GM23248 (cell line): Measurements from ENCODE around the gene GPR34. TPM values are rescaled to one million over a fixed set of nuclear protein-coding genes. Genes with fewer than 3 reads are reported as not detected.
"Not testable (repeated sequence)": the region's sequence is repeated elsewhere in the genome, so short reads cannot be mapped to it uniquely, and the experiment has no call there.

Source experiments
- DNase-seq: peaks from one replicate; pipeline ENCODE4 v3.0.0-alpha.2; 2015
- H2AFZ ChIP-seq: fragments of 200-600 bp; sonication (generic); 2 replicates; pipeline ENCODE4 v1.6.1; 2016; ENCODE audit warnings: antibody characterized with exemption
- H3F3A ChIP-seq: fragments of 200-600 bp; sonication (generic); 2 replicates; pipeline ENCODE4 v1.6.1; 2016; ENCODE audit warnings: mild to moderate bottlenecking, antibody characterized with exemption, mixed run types; ENCODE audit not compliant: insufficient read depth
- H3K27ac ChIP-seq: fragments of 200-600 bp; sonication (generic); 2 replicates; pipeline ENCODE4 v1.5.1; 2016; ENCODE audit warnings: mild to moderate bottlenecking
- H3K27me3 ChIP-seq: fragments of 200-600 bp; sonication (generic); replicated peaks from 2 replicates; pipeline ENCODE4 v1.6.1; 2016; ENCODE audit warnings: mild to moderate bottlenecking; ENCODE audit not compliant: insufficient read depth
- H3K36me3 ChIP-seq: fragments of 200-600 bp; sonication (generic); 2 replicates; pipeline ENCODE4 v1.6.1; 2016; ENCODE audit warnings: low read depth, mild to moderate bottlenecking
- H3K4me1 ChIP-seq: fragments of 200-600 bp; sonication (generic); 2 replicates; pipeline ENCODE4 v1.6.1; 2016; ENCODE audit warnings: mild to moderate bottlenecking; ENCODE audit not compliant: insufficient read depth
- H3K4me2 ChIP-seq: fragments of 200-600 bp; sonication (generic); one replicate; pipeline ENCODE4 v1.6.1; 2016; ENCODE audit warnings: mild to moderate bottlenecking; ENCODE audit not compliant: unreplicated experiment
- H3K4me3 ChIP-seq: fragments of 200-600 bp; sonication (generic); 2 replicates; pipeline ENCODE4 v1.5.1; 2016; ENCODE audit warnings: mild to moderate bottlenecking
- H3K79me2 ChIP-seq: fragments of 200-600 bp; sonication (generic); 2 replicates; pipeline ENCODE4 v1.6.1; 2016; ENCODE audit warnings: mild to moderate bottlenecking; ENCODE audit not compliant: insufficient read depth
- H3K9ac ChIP-seq: fragments of 200-600 bp; sonication (generic); 2 replicates; pipeline ENCODE4 v1.6.1; 2016; ENCODE audit warnings: mild to moderate bottlenecking
- H3K9me2 ChIP-seq: fragments of 200-600 bp; sonication (generic); 2 replicates; pipeline ENCODE4 v1.6.1; 2016; ENCODE audit warnings: mixed run types, mild to moderate bottlenecking, moderate library complexity; ENCODE audit not compliant: insufficient read depth
- H3K9me3 ChIP-seq: fragments of 200-600 bp; sonication (generic); one replicate; pipeline ENCODE4 v1.6.1; 2017; ENCODE audit warnings: low read depth
- H4K20me1 ChIP-seq: fragments of 200-600 bp; sonication (generic); 2 replicates; pipeline ENCODE4 v1.6.0; 2016; ENCODE audit not compliant: insufficient read depth
- EZH2 ChIP-seq: fragments of 200-600 bp; sonication (generic); IDR thresholded peaks from 2 replicates; pipeline ENCODE4 v1.6.1; 2018; ENCODE audit warnings: antibody characterized with exemption, mild to moderate bottlenecking; ENCODE audit not compliant: insufficient read depth, poor library complexity, severe bottlenecking
- EZH2phosphoT487 ChIP-seq: fragments of 200-600 bp; sonication (generic); IDR thresholded peaks from 2 replicates; pipeline ENCODE4 v1.6.1; 2018; ENCODE audit warnings: antibody characterized with exemption, moderate library complexity, mild to moderate bottlenecking, low read depth; ENCODE audit not compliant: insufficient read depth
- WGBS, 2 experiments: methylation state at CpG; one replicate each; pipeline ENCODE4 v1.1.6; 2015 to 2017; ENCODE audit warnings: low lambda C conversion rate in 2 of 2, low coverage in 1 of 2; ENCODE audit errors: missing lambda C conversion rate in 2 of 2; 5-methylcytosine and 5-hydroxymethylcytosine counted together
- in situ Hi-C: fragments of 300-500 bp; cut with MboI; formaldehyde crosslinking; loops from 2 replicates; pipeline ENCODE4 v1.15.0; 2020
- polyA plus RNA-seq: library from polyadenylated mRNA; unstranded; fragments of >200 nt; fragmentation: Nextera tagmentation; extraction: Ambion mirVana; gene quantifications from 2 replicates; pipeline ENCODE4 v1.2.1, GENCODE V29; 2016
- total RNA-seq: library from RNA; depleted of rRNA; stranded (reverse); fragments of >200 nt; shearing (Covaris generic); gene quantifications from 2 replicates; pipeline ENCODE4 v1.2.3, GENCODE V29; 2014; rRNA removed

The GPR34 gene
- total RNA-seq (not detected in 2 replicates), polyA plus RNA-seq (0.09 TPM in 1 of 2 replicates, not detected in the other)

- no peaks in the 10 kb centered on the region for H3K36me3 ChIP-seq
- H3K4me3 ChIP-seq = no peak within 1 kb of the TSS
- H2AFZ ChIP-seq = no peak within 1 kb of the TSS
- H3K4me1 ChIP-seq = no peaks in the 10 kb centered on the region
- WGBS, 2 experiments = 94 to 98% methylated on average over 8 of the region's 8 CpGs
- H3K9me2 ChIP-seq = no peaks in the 10 kb centered on the region
- H3K9me3 ChIP-seq = no peaks in the 10 kb centered on the region
- no peak within 1 kb of the TSS for H3K9ac ChIP-seq
- TF ChIP-seq EZH2phosphoT487 = no peak
- no peak for TF ChIP-seq EZH2
- H4K20me1 ChIP-seq = no peaks in the 10 kb centered on the region
- in situ Hi-C loops = no loop called here
- H3F3A ChIP-seq = no peaks in the 10 kb centered on the region
- no peak within 1 kb of the TSS for H3K4me2 ChIP-seq
- no peak within 1 kb of the TSS for H3K27ac ChIP-seq
- DNase-seq = no peak
- H3K79me2 ChIP-seq = no peaks in the 10 kb centered on the region
- H3K27me3 ChIP-seq = no peaks in the 10 kb centered on the region
These were observed at the start of gene GPR34 for GRCh38 chrX:41688835-41689234. GPR34 (plus strand) TSS chrX:41688973; CDS start chrX:41695634, 6,661 bp downstream.

DNA sequence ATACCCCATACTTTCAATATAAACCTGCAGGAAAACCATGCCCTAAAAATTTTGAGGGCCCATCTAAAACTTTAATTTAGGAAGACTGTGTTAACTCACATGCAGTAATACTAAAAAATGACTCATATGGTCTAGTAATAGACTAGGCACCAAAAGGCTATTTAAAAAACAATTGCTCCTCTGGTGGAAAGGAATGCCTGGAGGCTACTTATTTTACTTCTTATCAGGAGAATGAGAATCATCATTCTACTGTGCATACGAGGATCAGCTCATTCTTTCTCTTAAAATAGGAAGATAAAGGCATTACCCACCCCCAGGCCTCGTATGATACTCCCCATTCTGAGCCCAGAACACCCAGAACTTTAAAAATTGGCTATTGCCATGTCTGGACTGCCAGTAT is 42.6 kb upstream of the GPR34 start:
- in situ Hi-C loops, H3K27ac ChIP-seq, H3K4me1 ChIP-seq, H3K9me2 ChIP-seq, H3K36me3 ChIP-seq, H3K79me2 ChIP-seq, H3K4me2 ChIP-seq, H2AFZ ChIP-seq, H4K20me1 ChIP-seq, H3K9me3 ChIP-seq, H3F3A ChIP-seq, H3K27me3 ChIP-seq, H3K4me3 ChIP-seq, H3K9ac ChIP-seq: not testable (repeated sequence)
- peak; percentile 4 for DNase-seq
- 44 to 74% methylated on average over 1 to 2 of the region's 2 CpGs for WGBS, 2 experiments

GRCh38 chrX:41653125-41653524 is 35.6 kb upstream of the GPR34 start:
- H3K27me3 ChIP-seq = no peaks in the 10 kb centered on the region
- no peaks in the 10 kb centered on the region for H3K9me3 ChIP-seq
- H3K9me2 ChIP-seq = no peaks in the 10 kb centered on the region
- H3F3A ChIP-seq = no peaks in the 10 kb centered on the region
- H3K4me1 ChIP-seq = no peaks in the 10 kb centered on the region
- TF ChIP-seq EZH2phosphoT487 (no peak), EZH2 (no peak)
- H3K27ac ChIP-seq = no peak overlapping the region
- no peaks in the 10 kb centered on the region for H4K20me1 ChIP-seq
- H2AFZ ChIP-seq = no peak overlapping the region
- no peak for DNase-seq
- no peaks in the 10 kb centered on the region for H3K79me2 ChIP-seq
- 93 to 97% methylated on average over 2 to 4 of the region's 4 CpGs for WGBS, 2 experiments
- no peaks in the 10 kb centered on the region for H3K36me3 ChIP-seq
- no peak overlapping the region for H3K9ac ChIP-seq
- no peak overlapping the region for H3K4me3 ChIP-seq
- no peak overlapping the region for H3K4me2 ChIP-seq
- in situ Hi-C loops = no loop called here

DNA sequence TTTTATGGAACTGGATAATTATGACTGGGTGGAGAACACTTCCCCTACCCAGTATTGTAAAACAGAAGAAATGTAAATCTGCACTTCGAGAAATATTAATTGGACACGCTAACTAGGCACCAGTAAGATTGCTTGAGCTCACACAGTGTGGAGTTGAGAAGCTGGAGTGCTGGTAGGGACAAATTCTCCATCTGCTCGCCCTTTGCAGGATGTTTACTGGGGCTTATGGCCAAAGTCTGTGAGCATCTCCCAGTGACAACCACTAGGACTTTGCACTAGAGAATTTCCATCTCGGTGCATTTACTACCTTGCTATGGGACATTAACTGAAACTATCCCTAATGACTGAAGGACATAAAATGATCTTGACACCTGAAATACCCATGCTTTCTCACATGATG is 33.7 kb upstream of the GPR34 start:
- no peak for DNase-seq
- Histone ChIP-seq H2AFZ (no peak overlapping the region), H3K27me3 (no peaks in the 10 kb centered on the region), H3F3A (no peaks in the 10 kb centered on the region), H3K27ac (no peak overlapping the region), H3K79me2 (no peaks in the 10 kb centered on the region), H3K9me3 (no peaks in the 10 kb centered on the region), H3K36me3 (no peaks in the 10 kb centered on the region), H3K4me1 (no peaks in the 10 kb centered on the region), H3K4me3 (no peak overlapping the region), H3K9me2 (no peaks in the 10 kb centered on the region), H3K4me2 (no peak overlapping the region), H3K9ac (no peak overlapping the region), H4K20me1 (no peaks in the 10 kb centered on the region)
- WGBS, 2 experiments = 92 to 96% methylated on average over 4 of the region's 4 CpGs
- in situ Hi-C loops = no loop called here
- no peak for TF ChIP-seq EZH2phosphoT487
- TF ChIP-seq EZH2 = no peak

- Histone ChIP-seq H3K79me2 (no peaks in the 10 kb centered on the region), H3K9me3 (no peaks in the 10 kb centered on the region), H3K27ac (0 out of 2 replicates have a peak overlapping the region, but pooled peaks have one; percentile 15), H3K9me2 (no peaks in the 10 kb centered on the region), H3K4me2 (no peak overlapping the region), H2AFZ (no peak overlapping the region), H4K20me1 (no peaks in the 10 kb centered on the region), H3K27me3 (no peaks in the 10 kb centered on the region), H3K4me3 (no peak overlapping the region), H3K9ac (no peak overlapping the region), H3F3A (no peaks in the 10 kb centered on the region), H3K36me3 (no peaks in the 10 kb centered on the region), H3K4me1 (no peaks in the 10 kb centered on the region)
- peak; percentile 52 for DNase-seq
- TF ChIP-seq EZH2phosphoT487 (no peak), EZH2 (no peak)
- in situ Hi-C loops = no loop called here
- WGBS, 2 experiments = 40 to 66% methylated on average over 3 to 4 of the region's 4 CpGs
These were observed 33.1 kb upstream of the GPR34 start for GRCh38 chrX:41655631-41656030.
